H9 (cell line): ENCODE results near the gene MPP2. TPM values are rescaled to one million over a fixed set of nuclear protein-coding genes. Genes with fewer than 3 reads are reported as not detected.

Experiments
- DNase-seq: peaks from one replicate; pipeline ENCODE4 v3.0.0-alpha.2; 2017
- H2AFZ ChIP-seq: one replicate; pipeline ENCODE4 v1.6.1; 2013; ENCODE audit warnings: mild to moderate bottlenecking, low read length, control low read depth, moderate library complexity
- H2AK5ac ChIP-seq: 2 replicates; pipeline ENCODE4 v1.6.1; 2013; ENCODE audit warnings: low read length, control low read depth, mixed read lengths; ENCODE audit not compliant: insufficient read length
- H2BK120ac ChIP-seq: one replicate; pipeline ENCODE4 v1.6.1; 2013; ENCODE audit warnings: low read depth, mild to moderate bottlenecking, low read length, control low read depth, inconsistent platforms; ENCODE audit not compliant: poor library complexity, severe bottlenecking
- H2BK12ac ChIP-seq: 2 replicates; pipeline ENCODE4 v1.6.1; 2013; ENCODE audit warnings: low read length, control low read depth, mixed read lengths, low read depth; ENCODE audit not compliant: insufficient read length
- H2BK15ac ChIP-seq: 2 replicates; pipeline ENCODE4 v1.6.1; 2013; ENCODE audit warnings: low read depth, low read length, control low read depth
- H2BK20ac ChIP-seq: one replicate; pipeline ENCODE4 v1.6.1; 2013; ENCODE audit warnings: low read depth, mild to moderate bottlenecking, low read length, control low read depth, inconsistent platforms; ENCODE audit not compliant: poor library complexity, severe bottlenecking
- H2BK5ac ChIP-seq: 2 replicates; pipeline ENCODE4 v1.6.1; 2013; ENCODE audit warnings: low read length, control low read depth, mixed read lengths; ENCODE audit not compliant: insufficient read length
- H3K14ac ChIP-seq: 2 replicates; pipeline ENCODE4 v1.6.1; 2013; ENCODE audit warnings: low read length, control low read depth; ENCODE audit not compliant: insufficient read depth
- H3K18ac ChIP-seq: 2 replicates; pipeline ENCODE4 v1.6.1; 2013; ENCODE audit warnings: low read depth, mild to moderate bottlenecking, mixed read lengths, low read length, control low read depth; ENCODE audit not compliant: insufficient read length
- H3K23ac ChIP-seq: 2 replicates; pipeline ENCODE4 v1.6.1; 2013; ENCODE audit warnings: low read length, control low read depth, mixed read lengths, low read depth; ENCODE audit not compliant: insufficient read length
- H3K23me2 ChIP-seq: 2 replicates; pipeline ENCODE4 v1.6.1; 2013; ENCODE audit warnings: low read depth, mild to moderate bottlenecking, mixed read lengths, low read length, control low read depth; ENCODE audit not compliant: insufficient read length, poor library complexity, severe bottlenecking
- H3K27ac ChIP-seq: 2 replicates; pipeline ENCODE4 v1.5.1; 2013; ENCODE audit warnings: low read length, control low read depth, mixed read lengths, low read depth; ENCODE audit not compliant: insufficient read length
- H3K27me3 ChIP-seq: 2 replicates; pipeline ENCODE4 v1.6.1; 2013; ENCODE audit warnings: low read length, control low read depth, inconsistent platforms; ENCODE audit not compliant: insufficient read depth
- H3K4ac ChIP-seq: 2 replicates; pipeline ENCODE4 v1.6.1; 2013; ENCODE audit warnings: low read depth, mild to moderate bottlenecking, control low read depth, inconsistent platforms, low read length, moderate library complexity
- H3K4me1 ChIP-seq: 2 replicates; pipeline ENCODE4 v1.6.1; 2013; ENCODE audit warnings: low read length, control low read depth, inconsistent platforms; ENCODE audit not compliant: insufficient read depth
- H3K4me2 ChIP-seq: 2 replicates; pipeline ENCODE4 v1.6.1; 2013; ENCODE audit warnings: low read length, control low read depth, mixed read lengths; ENCODE audit not compliant: insufficient read length, insufficient read depth
- H3K56ac ChIP-seq: 2 replicates; pipeline ENCODE4 v1.6.1; 2013; ENCODE audit warnings: low read depth, mild to moderate bottlenecking, mixed read lengths, low read length, control low read depth; ENCODE audit not compliant: insufficient read length
- H3K79me1 ChIP-seq: 2 replicates; pipeline ENCODE4 v1.6.1; 2013; ENCODE audit warnings: low read depth, mild to moderate bottlenecking, moderate library complexity, low read length, control low read depth, inconsistent platforms; ENCODE audit not compliant: insufficient read depth, poor library complexity, severe bottlenecking
- H3K79me2 ChIP-seq: 2 replicates; pipeline ENCODE4 v1.6.1; 2013; ENCODE audit warnings: low read length, control low read depth, inconsistent platforms; ENCODE audit not compliant: insufficient read depth
- H3K9ac ChIP-seq: 2 replicates; pipeline ENCODE4 v1.6.1; 2013; ENCODE audit warnings: low read length, control low read depth, mixed read lengths; ENCODE audit not compliant: insufficient read length; ENCODE audit errors: extremely low read depth
- H3K9me3 ChIP-seq: one replicate; pipeline ENCODE4 v1.6.1; 2013; ENCODE audit warnings: low read depth, low read length, inconsistent platforms; ENCODE audit not compliant: control insufficient read depth
- H3T11ph ChIP-seq: one replicate; pipeline ENCODE4 v1.6.1; 2013; ENCODE audit warnings: mild to moderate bottlenecking, low read length, control low read depth, inconsistent platforms
- H4K20me1 ChIP-seq: one replicate; pipeline ENCODE4 v1.6.1; 2013; ENCODE audit not compliant: control insufficient read depth, insufficient read length, insufficient read depth
- H4K5ac ChIP-seq: 2 replicates; pipeline ENCODE4 v1.6.1; 2013; ENCODE audit warnings: low read depth, mild to moderate bottlenecking, mixed read lengths, low read length, control low read depth; ENCODE audit not compliant: insufficient read length
- H4K8ac ChIP-seq: replicated peaks from 2 replicates; pipeline ENCODE4 v1.6.1; 2013; ENCODE audit warnings: low read length, control low read depth, mixed read lengths, low read depth; ENCODE audit not compliant: insufficient read length
- H4K91ac ChIP-seq: 2 replicates; pipeline ENCODE4 v1.6.1; 2013; ENCODE audit warnings: low read depth, mild to moderate bottlenecking, moderate library complexity, mixed read lengths, low read length, control low read depth; ENCODE audit not compliant: insufficient read length
- H3K27ac Mint-ChIP-seq, 3 experiments: 2 replicates in 2 of 3; 3 replicates in 1 of 3; pipeline ENCODE4 v1.8.0; 2020 to 2021; ENCODE audit warnings: mixed read lengths in 3 of 3, mild to moderate bottlenecking in 1 of 3, moderate library complexity in 1 of 3
- H3K27me3 Mint-ChIP-seq: 2 replicates; pipeline ENCODE4 v1.8.0; 2021; ENCODE audit warnings: low read depth, mild to moderate bottlenecking, moderate library complexity, mixed read lengths
- H3K36me3 Mint-ChIP-seq, 3 experiments: 2 replicates in 2 of 3; 3 replicates in 1 of 3; pipeline ENCODE4 v1.8.0; 2020 to 2021; ENCODE audit warnings: low read depth in 3 of 3, mixed read lengths in 3 of 3; ENCODE audit not compliant: insufficient read depth in 1 of 3
- H3K4me1 Mint-ChIP-seq, 2 experiments: 2 replicates each; pipeline ENCODE4 v1.8.0; 2020; ENCODE audit warnings: mixed read lengths in 2 of 2
- H3K4me3 Mint-ChIP-seq, 2 experiments: 2 replicates in 1 of 2; 3 replicates in 1 of 2; pipeline ENCODE4 v1.8.0; 2020 to 2021; ENCODE audit warnings: mild to moderate bottlenecking in 2 of 2, mixed read lengths in 2 of 2, moderate library complexity in 1 of 2
- H3K9me3 Mint-ChIP-seq, 2 experiments: 2 replicates in 1 of 2; 3 replicates in 1 of 2; pipeline ENCODE4 v1.8.0; 2020; ENCODE audit warnings: mild to moderate bottlenecking in 2 of 2, mixed read lengths in 2 of 2, moderate library complexity in 1 of 2
- WGBS: extraction: QIAGEN DNeasy Blood & Tissue Kit; methylation state at CpG from one replicate; pipeline ENCODE4 v1.1.7; 2013; ENCODE audit warnings: missing lambda C conversion rate, low lambda C conversion rate, mixed read lengths; ENCODE audit not compliant: insufficient read length; ENCODE audit errors: extremely low coverage; 5-methylcytosine and 5-hydroxymethylcytosine counted together
- total RNA-seq: library from RNA; stranded (reverse); gene quantifications from 2 replicates; pipeline ENCODE4 v1.2.1, GENCODE V29; 2021
- TF ChIP-seq, protein P1 (sequence below): fragments of 200-600 bp; sonication (generic); conservative IDR thresholded peaks from 3 replicates; pipeline ENCODE4 v1.8.0; 2021; ENCODE audit warnings: antibody characterized with exemption, mild to moderate bottlenecking

The MPP2 gene
- total RNA-seq, 1 experiment from 2014 or later: 16.3 TPM

- Histone ChIP-seq H2BK15ac (no peak overlapping the region), H3K27ac (no peak overlapping the region), H3K56ac (no peak overlapping the region), H3K18ac (no peak overlapping the region), H2BK120ac (no peak overlapping the region), H3K4me2 (no peak overlapping the region), H4K8ac (no peak overlapping the region), H2AFZ (no peak overlapping the region), H3K9me3 (no peaks in the 10 kb centered on the region), H2BK5ac (no peak overlapping the region), H4K91ac (no peak overlapping the region), H3K23ac (no peak overlapping the region), H3K23me2 (peaks cover 15% of the 10 kb centered on the region), H4K5ac (no peak overlapping the region), H2BK12ac (no peak overlapping the region), H3K79me1 (no peaks in the 10 kb centered on the region), H3K14ac (no peak overlapping the region), H3K27me3 (peaks cover 7% of the 10 kb centered on the region; the same call in 1 of the 2 replicates), H3T11ph (no peak overlapping the region), H2AK5ac (no peak overlapping the region), H3K4me1 (0 out of 2 replicates have a peak, but pooled peaks cover 2% of the 10 kb centered on the region), H3K79me2 (no peaks in the 10 kb centered on the region), H2BK20ac (no peak overlapping the region), H3K4ac (no peak overlapping the region), H4K20me1 (no peaks in the 10 kb centered on the region), H3K9ac (no peak overlapping the region)
- TF ChIP-seq, protein P1, sequence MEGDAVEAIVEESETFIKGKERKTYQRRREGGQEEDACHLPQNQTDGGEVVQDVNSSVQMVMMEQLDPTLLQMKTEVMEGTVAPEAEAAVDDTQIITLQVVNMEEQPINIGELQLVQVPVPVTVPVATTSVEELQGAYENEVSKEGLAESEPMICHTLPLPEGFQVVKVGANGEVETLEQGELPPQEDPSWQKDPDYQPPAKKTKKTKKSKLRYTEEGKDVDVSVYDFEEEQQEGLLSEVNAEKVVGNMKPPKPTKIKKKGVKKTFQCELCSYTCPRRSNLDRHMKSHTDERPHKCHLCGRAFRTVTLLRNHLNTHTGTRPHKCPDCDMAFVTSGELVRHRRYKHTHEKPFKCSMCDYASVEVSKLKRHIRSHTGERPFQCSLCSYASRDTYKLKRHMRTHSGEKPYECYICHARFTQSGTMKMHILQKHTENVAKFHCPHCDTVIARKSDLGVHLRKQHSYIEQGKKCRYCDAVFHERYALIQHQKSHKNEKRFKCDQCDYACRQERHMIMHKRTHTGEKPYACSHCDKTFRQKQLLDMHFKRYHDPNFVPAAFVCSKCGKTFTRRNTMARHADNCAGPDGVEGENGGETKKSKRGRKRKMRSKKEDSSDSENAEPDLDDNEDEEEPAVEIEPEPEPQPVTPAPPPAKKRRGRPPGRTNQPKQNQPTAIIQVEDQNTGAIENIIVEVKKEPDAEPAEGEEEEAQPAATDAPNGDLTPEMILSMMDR: peak; percentile 26; the same call in 1 of the 3 replicates
- H3K4me3 Mint-ChIP-seq: no peak overlapping the region
- no peak overlapping the region for H3K27ac Mint-ChIP-seq
- no CpG with 5 or more reads among the region's 4 CpGs for WGBS
- peaks cover 20 to 23% of the 10 kb centered on the region in 2 experiments for H3K4me1 Mint-ChIP-seq
- no peak for DNase-seq
- no peaks in the 10 kb centered on the region; a peak in 1 of 7 replicates for H3K36me3 Mint-ChIP-seq
- H3K9me3 Mint-ChIP-seq: no peaks in the 10 kb centered on the region
- peaks cover 36% of the 10 kb centered on the region for H3K27me3 Mint-ChIP-seq
These were observed 42.4 kb upstream of the MPP2 start for GRCh38 chr17:43949781-43950180.
